ENCODE data around the gene TEKT3.

GRCh38 chr17:15289285-15290183 is 51.9 kb downstream of the TEKT3 start:
- TF ChIP-seq CTCF (IDR thresholded peaks at IDR 0.05): no peak
- TF ChIP-seq ZFX (IDR thresholded peaks at IDR 0.05; ENCODE audit: borderline replicate concordance): no peak
